ENCODE results near the gene CECR2. TPM values are rescaled to one million over a fixed set of nuclear protein-coding genes. Genes with fewer than 3 reads are reported as not detected.

The CECR2 gene
- total RNA-seq, 1 donor from 2014 or later, result 0.24 TPM

- no peaks in the 10 kb centered on the region for H3K27me3 Mint-ChIP-seq (ENCODE audit: unreplicated experiment)
- DNase-seq (ENCODE audit: extremely low spot score, unreplicated experiment), result no peak
- H3K36me3 Mint-ChIP-seq (ENCODE audit: unreplicated experiment), result no peaks in the 10 kb centered on the region
- no peak for TF ChIP-seq CTCF (IDR thresholded peaks at IDR 0.05)
- peaks cover 4% of the 10 kb centered on the region for H3K4me1 Mint-ChIP-seq (ENCODE audit: unreplicated experiment)
- H3K27ac Mint-ChIP-seq (ENCODE audit: unreplicated experiment), result no peak overlapping the region
- H3K9me3 Mint-ChIP-seq (ENCODE audit: unreplicated experiment), result no peaks in the 10 kb centered on the region
- no peak overlapping the region for H3K4me3 Mint-ChIP-seq (ENCODE audit: unreplicated experiment)
Observed at GRCh38 chr22:17446698-17447097, 77.4 kb downstream of the CECR2 start.

- Mint-ChIP-seq H3K9me3 (ENCODE audit: unreplicated experiment) (no peaks in the 10 kb centered on the region), H3K4me3 (ENCODE audit: unreplicated experiment) (no peak overlapping the region), H3K27me3 (ENCODE audit: unreplicated experiment) (no peaks in the 10 kb centered on the region), H3K27ac (ENCODE audit: unreplicated experiment) (no peak overlapping the region), H3K4me1 (ENCODE audit: unreplicated experiment) (no peaks in the 10 kb centered on the region), H3K36me3 (ENCODE audit: unreplicated experiment) (no peaks in the 10 kb centered on the region)
- DNase-seq (ENCODE audit: extremely low spot score, unreplicated experiment), result no peak
- no peak for TF ChIP-seq CTCF (IDR thresholded peaks at IDR 0.05)
Observed at GRCh38 chr22:17451316-17451715, 82.1 kb downstream of the CECR2 start.

GRCh38 chr22:17460895-17461294 is 91.6 kb downstream of the CECR2 start:
- no peak overlapping the region for H3K4me3 Mint-ChIP-seq (ENCODE audit: unreplicated experiment)
- H3K4me1 Mint-ChIP-seq (ENCODE audit: unreplicated experiment), result no peaks in the 10 kb centered on the region
- H3K9me3 Mint-ChIP-seq (ENCODE audit: unreplicated experiment), result no peaks in the 10 kb centered on the region
- no peak overlapping the region for H3K27ac Mint-ChIP-seq (ENCODE audit: unreplicated experiment)
- no peak for TF ChIP-seq CTCF (IDR thresholded peaks at IDR 0.05)
- peaks cover 8% of the 10 kb centered on the region for H3K27me3 Mint-ChIP-seq (ENCODE audit: unreplicated experiment)
- no peak for DNase-seq (ENCODE audit: extremely low spot score, unreplicated experiment)
- H3K36me3 Mint-ChIP-seq (ENCODE audit: unreplicated experiment), result no peaks in the 10 kb centered on the region

DNA sequence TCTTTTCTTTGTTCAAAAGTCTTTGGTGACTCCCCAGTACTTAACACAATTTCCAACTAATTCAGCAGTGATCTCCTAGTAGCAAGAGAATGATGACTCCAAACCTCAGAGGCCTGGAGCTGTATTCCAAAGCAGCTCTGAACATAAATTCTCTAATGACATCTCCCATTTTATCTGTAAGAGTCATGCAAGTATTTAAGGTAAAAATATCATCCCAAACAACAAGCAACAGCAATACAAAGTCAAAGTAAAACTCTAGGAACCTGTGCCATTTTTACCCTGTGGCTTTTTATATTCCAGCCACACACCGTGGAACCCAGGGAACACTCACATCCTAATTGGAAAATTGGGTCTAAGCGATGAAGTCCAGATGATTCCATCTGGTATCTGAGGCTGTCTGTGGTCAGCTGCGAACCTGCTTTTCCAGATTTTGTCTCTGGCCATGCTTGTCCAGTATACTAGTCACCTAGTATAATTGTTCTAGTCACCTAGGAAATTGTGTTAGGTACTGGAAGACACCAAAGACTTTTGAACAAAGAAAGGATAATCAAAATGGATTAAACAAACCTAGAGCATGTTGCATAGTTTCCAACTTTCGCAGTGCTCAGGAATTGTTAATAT is 101.7 kb downstream of the CECR2 start:
- no peak for DNase-seq (ENCODE audit: extremely low spot score, unreplicated experiment)
- no peak overlapping the region for H3K27ac Mint-ChIP-seq (ENCODE audit: unreplicated experiment)
- TF ChIP-seq CTCF (IDR thresholded peaks at IDR 0.05), result no peak
- no peaks in the 10 kb centered on the region for H3K36me3 Mint-ChIP-seq (ENCODE audit: unreplicated experiment)
- H3K4me3 Mint-ChIP-seq (ENCODE audit: unreplicated experiment), result no peak overlapping the region
- peaks cover 10% of the 10 kb centered on the region for H3K27me3 Mint-ChIP-seq (ENCODE audit: unreplicated experiment)
- H3K4me1 Mint-ChIP-seq (ENCODE audit: unreplicated experiment), result no peaks in the 10 kb centered on the region
- H3K9me3 Mint-ChIP-seq (ENCODE audit: unreplicated experiment), result no peaks in the 10 kb centered on the region

DNA sequence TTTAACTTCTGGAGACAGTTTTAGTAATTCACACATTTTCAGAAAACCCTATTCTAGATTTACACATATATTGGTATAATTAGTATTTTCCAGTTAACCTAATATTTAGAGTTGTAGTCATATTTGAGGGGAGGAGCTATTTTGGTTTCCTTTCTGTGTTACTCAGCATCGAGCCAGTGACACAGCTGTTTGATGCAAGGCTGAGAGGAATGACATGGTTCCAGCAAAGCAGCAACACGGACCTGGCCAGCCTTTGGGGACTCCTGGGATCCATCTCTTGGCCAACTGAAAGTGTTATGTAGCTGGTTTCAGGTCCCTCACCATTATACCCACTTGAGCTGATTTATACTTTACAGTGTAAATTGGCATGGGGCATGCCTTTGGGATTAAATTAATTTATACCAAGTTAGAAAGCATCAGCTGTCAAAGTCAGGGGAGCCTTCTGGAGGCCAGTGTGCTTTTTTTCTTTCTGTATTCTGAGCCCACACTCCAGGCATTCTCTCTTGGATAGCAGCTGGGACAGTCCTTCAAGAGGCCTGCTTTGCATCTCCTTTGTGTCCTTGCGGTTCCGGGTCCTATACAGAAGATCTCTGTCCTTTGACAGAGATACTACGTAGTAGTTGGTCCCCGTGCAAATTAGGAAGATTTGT is 102.8 kb downstream of the CECR2 start:
- H3K27ac Mint-ChIP-seq (ENCODE audit: unreplicated experiment), result no peak overlapping the region
- no peaks in the 10 kb centered on the region for H3K9me3 Mint-ChIP-seq (ENCODE audit: unreplicated experiment)
- H3K4me1 Mint-ChIP-seq (ENCODE audit: unreplicated experiment), result no peaks in the 10 kb centered on the region
- no peak for TF ChIP-seq CTCF (IDR thresholded peaks at IDR 0.05)
- H3K4me3 Mint-ChIP-seq (ENCODE audit: unreplicated experiment), result no peak overlapping the region
- DNase-seq (ENCODE audit: extremely low spot score, unreplicated experiment), result no peak
- peaks cover 13% of the 10 kb centered on the region for H3K27me3 Mint-ChIP-seq (ENCODE audit: unreplicated experiment)
- H3K36me3 Mint-ChIP-seq (ENCODE audit: unreplicated experiment), result no peaks in the 10 kb centered on the region
